ENCODE data around the gene FHDC1.

Gene FHDC1

GRCh38 chr4:152968806-152969394 is 32.8 kb downstream of the FHDC1 start:
- TF ChIP-seq CTCF (IDR thresholded peaks at IDR 0.05; ENCODE audit: extremely low read depth, insufficient read depth, missing control alignments) = no peak
- in situ Hi-C loops (cut with MboI; ENCODE audit: low pct_unique_long_range_greater_than_20kb, low sequenced_read_pairs, unreplicated experiment) = no loop called here
- DNase-seq (ENCODE audit: low spot score) = no peak

GRCh38 chr4:152970102-152970820 is 34.1 kb downstream of the FHDC1 start:
- no peak for DNase-seq (ENCODE audit: low spot score)
- TF ChIP-seq CTCF (IDR thresholded peaks at IDR 0.05; ENCODE audit: extremely low read depth, insufficient read depth, missing control alignments) = no peak

GRCh38 chr4:152971053-152971452 is 34.9 kb downstream of the FHDC1 start:
- in situ Hi-C loops (cut with MboI; ENCODE audit: low pct_unique_long_range_greater_than_20kb, low sequenced_read_pairs, unreplicated experiment) = no loop called here
- DNase-seq (ENCODE audit: low spot score) = no peak
- TF ChIP-seq CTCF (IDR thresholded peaks at IDR 0.05; ENCODE audit: extremely low read depth, insufficient read depth, missing control alignments) = no peak

More at GRCh38 chr4:152970102-152970820, 34.1 kb downstream of the FHDC1 start:
- in situ Hi-C loops (cut with MboI; ENCODE audit: low pct_unique_long_range_greater_than_20kb, low sequenced_read_pairs, unreplicated experiment) = no loop called here

DNA sequence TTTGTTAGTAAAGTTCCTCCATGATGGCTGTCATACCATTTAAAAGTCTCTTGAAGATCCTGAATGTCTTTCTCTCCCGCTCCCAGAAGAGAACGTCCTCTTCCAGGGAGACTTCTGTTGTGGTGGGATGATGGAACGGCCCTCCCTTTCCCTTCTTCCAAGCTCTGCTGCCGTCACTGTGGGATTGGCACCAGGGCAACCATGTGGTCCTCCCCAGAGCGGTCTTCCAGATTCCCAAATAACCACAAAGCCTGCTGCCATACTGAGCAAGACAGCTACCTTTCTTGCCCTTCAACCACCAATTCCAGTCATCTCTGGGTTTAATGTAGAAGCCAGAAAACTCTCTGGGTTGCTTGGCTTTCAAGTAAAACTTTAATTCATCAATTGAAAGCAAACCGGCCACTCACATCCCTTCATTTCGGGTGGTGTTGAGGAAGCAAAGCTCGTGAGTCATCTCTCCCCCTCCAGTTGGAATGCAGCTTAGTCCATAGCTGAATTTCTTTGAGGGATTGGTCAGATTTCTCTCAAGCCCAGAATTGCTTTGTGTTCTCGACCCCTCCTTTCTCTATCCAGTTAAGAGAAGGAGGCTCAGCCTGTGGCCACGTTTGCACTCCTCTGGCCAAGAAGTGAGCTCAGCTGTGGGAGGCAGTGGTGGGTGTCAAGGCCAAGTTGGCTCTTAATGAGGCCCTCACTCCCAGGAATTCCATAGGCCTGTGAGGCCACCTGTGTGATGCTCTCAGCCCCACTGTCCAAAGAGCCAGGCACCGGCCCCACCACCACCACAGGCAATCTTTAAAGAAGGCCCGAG is 36.9 kb downstream of the FHDC1 start:
- TF ChIP-seq CTCF (IDR thresholded peaks at IDR 0.05; ENCODE audit: extremely low read depth, insufficient read depth, missing control alignments) = no peak
- no peak for DNase-seq (ENCODE audit: low spot score)
- in situ Hi-C loops (cut with MboI; ENCODE audit: low pct_unique_long_range_greater_than_20kb, low sequenced_read_pairs, unreplicated experiment) = no loop called here

- no peak for DNase-seq (ENCODE audit: low spot score)
- TF ChIP-seq CTCF (IDR thresholded peaks at IDR 0.05; ENCODE audit: extremely low read depth, insufficient read depth, missing control alignments) = no peak
- in situ Hi-C loops (cut with MboI; ENCODE audit: low pct_unique_long_range_greater_than_20kb, low sequenced_read_pairs, unreplicated experiment) = no loop called here
These were observed 37.7 kb downstream of the FHDC1 start for GRCh38 chr4:152973629-152974467.
